ENCODE measurements around the gene GALM.
A peak's percentile ranks its signal among the peaks of the same experiment; 100 is the strongest.
"Not testable (repeated sequence)": the region's sequence is repeated elsewhere in the genome, so short reads cannot be mapped to it uniquely, and the experiment has no call there.

GALM gene

GRCh38 chr2:38712413-38712812, 46.5 kb downstream of the GALM start:
- DNase-seq: no peak

GRCh38 chr2:38712871-38713270, 47.0 kb downstream of the GALM start:
- no peak for DNase-seq

GRCh38 chr2:38713338-38713737, 47.4 kb downstream of the GALM start:
- DNase-seq: no peak

GRCh38 chr2:38714941-38715340, 49.0 kb downstream of the GALM start:
- DNase-seq: not testable (repeated sequence)

GRCh38 chr2:38716185-38716584, 50.3 kb downstream of the GALM start:
- DNase-seq: peak; percentile 29

GRCh38 chr2:38718601-38719000, 52.7 kb downstream of the GALM start:
- DNase-seq: no peak

- no peak for DNase-seq
Measured at GRCh38 chr2:38719706-38720105, 53.8 kb downstream of the GALM start.

GRCh38 chr2:38720613-38721241, 54.8 kb downstream of the GALM start:
- DNase-seq: peak; percentile 48

GRCh38 chr2:38722271-38723061, 56.6 kb downstream of the GALM start:
- no peak for DNase-seq

GRCh38 chr2:38723173-38723572, 57.3 kb downstream of the GALM start:
- DNase-seq: no peak

- DNase-seq: no peak
Measured at GRCh38 chr2:38727661-38728060, 61.7 kb downstream of the GALM start.

GRCh38 chr2:38728694-38729093, 62.8 kb downstream of the GALM start:
- DNase-seq: no peak

GRCh38 chr2:38731090-38731489, 65.2 kb downstream of the GALM start:
- no peak for DNase-seq

- DNase-seq: no peak
Measured at GRCh38 chr2:38731684-38732221, 65.8 kb downstream of the GALM start.

GRCh38 chr2:38733300-38733971, 67.5 kb downstream of the GALM start:
- no peak for DNase-seq

- no peak for DNase-seq
Measured at GRCh38 chr2:38734299-38735058, 68.6 kb downstream of the GALM start.

GRCh38 chr2:38735999-38736320, 70.0 kb downstream of the GALM start:
- no peak for DNase-seq

- DNase-seq: not testable (repeated sequence)
Measured at GRCh38 chr2:38737000-38737698, 71.2 kb downstream of the GALM start.

- DNase-seq: no peak
Measured at GRCh38 chr2:38737925-38738324, 72.0 kb downstream of the GALM start.

GRCh38 chr2:38739524-38739923, 73.6 kb downstream of the GALM start:
- no peak for DNase-seq

- DNase-seq: peak; percentile 50
Measured at GRCh38 chr2:38740851-38741731, 75.2 kb downstream of the GALM start.

Data from fibroblast of skin of back (primary cell).